Measurements from ENCODE around the gene ATP6V0B. TPM values are rescaled to one million over a fixed set of nuclear protein-coding genes. Genes with fewer than 3 reads are reported as not detected.

The ATP6V0B gene
- total RNA-seq, 1 donor, result 104 TPM

- no peak for TF ChIP-seq CTCF (IDR thresholded peaks at IDR 0.05; ENCODE audit: insufficient read depth, low read depth, low read length)
- H3K4me3 ChIP-seq (ENCODE audit: low read depth, low read length), result peak overlapping the region; percentile 94
- DNase-seq (ENCODE audit: low read depth), result no peak
Measured at GRCh38 chr1:43969416-43969745, 5.4 kb upstream of the ATP6V0B start.

- peak; percentile 97 for DNase-seq (ENCODE audit: low read depth)
- peak; percentile 7 for TF ChIP-seq CTCF (IDR thresholded peaks at IDR 0.05; ENCODE audit: insufficient read depth, low read depth, low read length)
- peak within 1 kb of the TSS; percentile 94 for H3K4me3 ChIP-seq (ENCODE audit: low read depth, low read length)
Measured at GRCh38 chr1:43969746-43970466, 4.9 kb upstream of the ATP6V0B start, which contains the start of gene DPH2. Gene DPH2, plus strand, starts transcription at chr1:43970010. Its CDS starts 166 bp downstream, at chr1:43970176.

GRCh38 chr1:43970502-43970901 is 4.3 kb upstream of the ATP6V0B start:
- DNase-seq (ENCODE audit: low read depth), result no peak
- TF ChIP-seq CTCF (IDR thresholded peaks at IDR 0.05; ENCODE audit: insufficient read depth, low read depth, low read length), result no peak
- H3K4me3 ChIP-seq (ENCODE audit: low read depth, low read length), result peak overlapping the region; percentile 94

GRCh38 chr1:43970911-43971310 is 3.8 kb upstream of the ATP6V0B start:
- DNase-seq (ENCODE audit: low read depth), result no peak
- no peak for TF ChIP-seq CTCF (IDR thresholded peaks at IDR 0.05; ENCODE audit: insufficient read depth, low read depth, low read length)
- no peak overlapping the region for H3K4me3 ChIP-seq (ENCODE audit: low read depth, low read length)

GRCh38 chr1:43971336-43971980 is 3.3 kb upstream of the ATP6V0B start:
- H3K4me3 ChIP-seq (ENCODE audit: low read depth, low read length), result no peak overlapping the region
- TF ChIP-seq CTCF (IDR thresholded peaks at IDR 0.05; ENCODE audit: insufficient read depth, low read depth, low read length), result no peak
- no peak for DNase-seq (ENCODE audit: low read depth)

- TF ChIP-seq CTCF (IDR thresholded peaks at IDR 0.05; ENCODE audit: insufficient read depth, low read depth, low read length), result no peak
- no peak for DNase-seq (ENCODE audit: low read depth)
- H3K4me3 ChIP-seq (ENCODE audit: low read depth, low read length), result peak overlapping the region; percentile 94
Measured at GRCh38 chr1:43973981-43974442, 748 bp upstream of the ATP6V0B start.
